Mammary epithelial cell (primary cell): Measurements from ENCODE around the gene ASIC2.

Experiments used
- CTCF ChIP-seq, 2 donors: IDR thresholded peaks in 1 of 2; conservative IDR thresholded peaks in 1 of 2; 2 replicates each; pipeline ENCODE4 v1.5.1; 2011 to 2012; ENCODE audit warnings: inconsistent platforms in 2 of 2, low read length in 2 of 2, mild to moderate bottlenecking in 2 of 2, control low read depth in 1 of 2, low read depth in 1 of 2; ENCODE audit not compliant: insufficient read depth in 1 of 2; ENCODE audit errors: extremely low read depth in 1 of 2
- EZH2 ChIP-seq: IDR thresholded peaks from 2 replicates; pipeline ENCODE4 v1.6.1; 2012; ENCODE audit warnings: low read length, inconsistent platforms, borderline replicate concordance

GRCh38 chr17:33220036-33220435 lies 73.1 kb downstream of the ASIC2 start:
- no peak for TF ChIP-seq CTCF (conservative IDR thresholded peaks at IDR 0.05 in 1 of 2, IDR thresholded peaks at IDR 0.05 in 1 of 2; ENCODE audit: extremely low read depth in 1 of 2, insufficient read depth in 1 of 2, low read depth in 1 of 2, low read length in 2 of 2)
- TF ChIP-seq EZH2 = no peak
